Colonic mucosa (tissue), 4 donors: ENCODE data around the gene MT1H. TPM values are rescaled to one million over a fixed set of nuclear protein-coding genes. Genes with fewer than 3 reads are reported as not detected.

Experiments used
- DNase-seq: peaks from one replicate; pipeline ENCODE4 v3.0.0-alpha.2; 2020
- H3K27ac ChIP-seq: fragments of 200-600 bp; one replicate; pipeline ENCODE4 v1.8.0; 2021
- H3K27me3 ChIP-seq: fragments of 200-600 bp; one replicate; pipeline ENCODE4 v1.8.0; 2021
- H3K36me3 ChIP-seq: fragments of 200-600 bp; one replicate; pipeline ENCODE4 v1.8.0; 2021
- H3K4me1 ChIP-seq: fragments of 200-600 bp; one replicate; pipeline ENCODE4 v1.8.0; 2021; ENCODE audit warnings: mild to moderate bottlenecking
- H3K4me3 ChIP-seq: fragments of 200-600 bp; one replicate; pipeline ENCODE4 v1.8.0; 2021
- H3K9ac ChIP-seq, 2 donors: one replicate each; pipeline ENCODE4 v1.7.0; 2013; ENCODE audit warnings: control low read depth in 2 of 2, low read depth in 2 of 2, low read length in 2 of 2
- H3K9me3 ChIP-seq: fragments of 200-600 bp; one replicate; pipeline ENCODE4 v1.8.0; 2021
- CTCF ChIP-seq: fragments of 200-600 bp; IDR thresholded peaks from one replicate; pipeline ENCODE4 v1.8.0; 2022; ENCODE audit warnings: antibody characterized with exemption, mild to moderate bottlenecking
- intact Hi-C: fragments of 100-400 bp; cut with DNase I; formaldehyde crosslinking; loops from one replicate; pipeline ENCODE4 v1.14.1; 2022
- total RNA-seq, 2 donors: library from RNA; stranded (reverse); fragmentation: NEBNext Ultra II Directional in 1 of 2; extraction: Animal tissue kit (Norgen Biotek cat#: 25700) in 1 of 2; gene quantifications; one replicate each; pipeline ENCODE4 v1.2.1, GENCODE V29; 2021
- donor health status: healthy.
- donor health status: DM: no; HTN: no; CAD: no.
- donor health status: DM: no; HTN: no; CAD: no.

The MT1H gene
- total RNA-seq, 2 donors from 2014 or later: 43.8 to 180 TPM

- H3K9me3 ChIP-seq: no peaks in the 10 kb centered on the region
- no peak overlapping the region for H3K4me3 ChIP-seq
- H3K27ac ChIP-seq: no peak overlapping the region
- no peak for DNase-seq
- no peaks in the 10 kb centered on the region for H3K36me3 ChIP-seq
- no peaks in the 10 kb centered on the region for H3K4me1 ChIP-seq
- no peaks in the 10 kb centered on the region for H3K27me3 ChIP-seq
- no peak overlapping the region for H3K9ac ChIP-seq
- no peak for TF ChIP-seq CTCF
- intact Hi-C loops: loop anchor here (5.0 kb wide), 3 partner anchors 98 to 183 kb away; no protein-coding TSS in a partner anchor
These were observed 30.6 kb downstream of the MT1H start for GRCh38 chr16:56700195-56700594.

- H3K4me3 ChIP-seq: no peak overlapping the region
- H3K9ac ChIP-seq: no peak overlapping the region
- H3K36me3 ChIP-seq: no peaks in the 10 kb centered on the region
- H3K9me3 ChIP-seq: no peaks in the 10 kb centered on the region
- DNase-seq: no peak
- intact Hi-C loops: loop anchor here (5.0 kb wide), 3 partner anchors 98 to 183 kb away; no protein-coding TSS in a partner anchor
- H3K27ac ChIP-seq: no peak overlapping the region
- TF ChIP-seq CTCF: no peak
- H3K4me1 ChIP-seq: no peaks in the 10 kb centered on the region
- no peaks in the 10 kb centered on the region for H3K27me3 ChIP-seq
These were observed 31.0 kb downstream of the MT1H start for GRCh38 chr16:56700631-56701030.

GRCh38 chr16:56701534-56701933, 31.9 kb downstream of the MT1H start:
- Histone ChIP-seq H3K27me3 (no peaks in the 10 kb centered on the region), H3K27ac (no peak overlapping the region), H3K9ac (peak overlapping the region in 1 of 2 donors; percentile 14), H3K36me3 (no peaks in the 10 kb centered on the region), H3K4me1 (no peaks in the 10 kb centered on the region), H3K9me3 (no peaks in the 10 kb centered on the region), H3K4me3 (no peak overlapping the region)
- DNase-seq: no peak
- intact Hi-C loops: loop anchor here (5.0 kb wide), 3 partner anchors 99 to 184 kb away; no protein-coding TSS in a partner anchor
- TF ChIP-seq CTCF: no peak

- no peak overlapping the region for H3K9ac ChIP-seq
- H3K36me3 ChIP-seq: no peaks in the 10 kb centered on the region
- intact Hi-C loops: loop anchor here (5.0 kb wide), 3 partner anchors 101 to 186 kb away; no protein-coding TSS in a partner anchor
- TF ChIP-seq CTCF: no peak
- no peaks in the 10 kb centered on the region for H3K4me1 ChIP-seq
- H3K27me3 ChIP-seq: no peaks in the 10 kb centered on the region
- no peak for DNase-seq
- no peak overlapping the region for H3K27ac ChIP-seq
- no peaks in the 10 kb centered on the region for H3K9me3 ChIP-seq
- no peak overlapping the region for H3K4me3 ChIP-seq
These were observed 33.2 kb downstream of the MT1H start for GRCh38 chr16:56702836-56703235.

GRCh38 chr16:56708525-56709442, 39.2 kb downstream of the MT1H start:
- Histone ChIP-seq H3K4me3 (no peak overlapping the region), H3K9ac (no peak overlapping the region), H3K27me3 (no peaks in the 10 kb centered on the region), H3K27ac (no peak overlapping the region), H3K36me3 (no peaks in the 10 kb centered on the region), H3K9me3 (no peaks in the 10 kb centered on the region), H3K4me1 (no peaks in the 10 kb centered on the region)
- TF ChIP-seq CTCF: no peak
- intact Hi-C loops: no loop called here
- no peak for DNase-seq
